HepG2 (cell line): ENCODE data around the gene FAM234B.

ENCODE experiments used
- ATAD3A ChIP-seq: sonication (generic); formaldehyde crosslinking; IDR thresholded peaks from 2 replicates; pipeline ENCODE4 v1.4.0; 2020; ENCODE audit warnings: missing genetic modification reagents
- BRF2 ChIP-seq: sonication (generic); formaldehyde crosslinking; IDR thresholded peaks from 2 replicates; pipeline ENCODE4 v1.8.1; 2022; ENCODE audit warnings: mild to moderate bottlenecking, missing genetic modification reagents
- CTCF ChIP-seq: sonication (generic); formaldehyde crosslinking; IDR thresholded peaks from 2 replicates; pipeline ENCODE4 v1.5.0; 2020; ENCODE audit warnings: mild to moderate bottlenecking, missing genetic modification reagents, moderate library complexity
- EP300 ChIP-seq, 3 experiments: sonication (generic) in 1 of 3; formaldehyde crosslinking in 1 of 3; IDR thresholded peaks; 2 replicates each; pipeline versions ENCODE4 v1.5.1 to v1.6.1; 2011 to 2020; ENCODE audit warnings: low read depth in 2 of 3, low read length in 2 of 3, borderline replicate concordance in 1 of 3, improper control_type of control experiment in 1 of 3, mild to moderate bottlenecking in 1 of 3, missing genetic modification reagents in 1 of 3, moderate library complexity in 1 of 3
- MXI1 ChIP-seq: IDR thresholded peaks from 3 replicates; pipeline ENCODE4 v1.6.1; 2012; ENCODE audit warnings: low read depth, low read length, inconsistent platforms, borderline replicate concordance
- POLR2A ChIP-seq, 2 experiments: IDR thresholded peaks; 2 replicates each; pipeline ENCODE4 v1.6.1; 2011; ENCODE audit warnings: low read depth in 2 of 2, low read length in 2 of 2, mild to moderate bottlenecking in 1 of 2, moderate library complexity in 1 of 2; ENCODE audit not compliant: insufficient read depth in 1 of 2
- POLR2AphosphoS5 ChIP-seq: IDR thresholded peaks from 2 replicates; pipeline ENCODE4 v1.6.1; 2012; ENCODE audit warnings: low read depth, low read length
- RAD21 ChIP-seq: fragments of 450-650 bp; formaldehyde crosslinking; IDR thresholded peaks from 2 replicates; pipeline ENCODE4 v1.5.0; 2020; ENCODE audit warnings: mild to moderate bottlenecking
- SMC3 ChIP-seq: IDR thresholded peaks from 2 replicates; pipeline ENCODE4 v1.6.1; 2011; ENCODE audit warnings: low read length, improper control_type of control experiment
- ZNF737 ChIP-seq: sonication (generic); formaldehyde crosslinking; IDR thresholded peaks from 2 replicates; pipeline ENCODE4 v1.5.0; 2020; ENCODE audit warnings: missing genetic modification reagents, mild to moderate bottlenecking, borderline replicate concordance
- ZSCAN5A ChIP-seq: sonication (generic); formaldehyde crosslinking; IDR thresholded peaks from 2 replicates; pipeline ENCODE4 v1.8.0; 2022; ENCODE audit warnings: mild to moderate bottlenecking, missing genetic modification reagents, borderline replicate concordance

GRCh38 chr12:13075786-13076570, 31.8 kb downstream of the FAM234B start:
- TF ChIP-seq SMC3 (no peak), MXI1 (no peak), ZNF737 (CRISPR knock-in tag) (no peak), CTCF (CRISPR knock-in tag) (no peak), BRF2 (CRISPR knock-in tag) (no peak), ZSCAN5A (CRISPR knock-in tag) (no peak), ATAD3A (no peak), POLR2A (IDR thresholded peaks at IDR 0.05; ENCODE audit: insufficient read depth in 1 of 2, low read depth in 2 of 2, low read length in 2 of 2) (no peak), POLR2AphosphoS5 (no peak), EP300 (IDR thresholded peaks at IDR 0.05; ENCODE audit: low read depth in 2 of 2, low read length in 2 of 2) (no peak), EP300 (CRISPR knock-in tag; IDR thresholded peaks at IDR 0.05; ENCODE audit: borderline replicate concordance) (no peak), RAD21 (CRISPR knock-in tag) (no peak)
